RKO (cell line): ENCODE data around the gene ZCCHC24.

Experiments used
- DNase-seq: peaks from one replicate; pipeline ENCODE4 v3.0.0-alpha.2; 2016; ENCODE audit warnings: low spot score

ZCCHC24 gene

GRCh38 chr10:79431428-79431827 is 14.0 kb downstream of the ZCCHC24 start:
- DNase-seq: no peak

GRCh38 chr10:79430936-79431335 is 14.5 kb downstream of the ZCCHC24 start:
- DNase-seq: no peak

- no peak for DNase-seq
Measured at GRCh38 chr10:79430325-79430905, 15.0 kb downstream of the ZCCHC24 start.

- no peak for DNase-seq
Measured at GRCh38 chr10:79429751-79430150, 15.7 kb downstream of the ZCCHC24 start.

GRCh38 chr10:79427965-79428364 is 17.5 kb downstream of the ZCCHC24 start:
- no peak for DNase-seq

GRCh38 chr10:79425074-79425532 is 20.3 kb downstream of the ZCCHC24 start:
- no peak for DNase-seq

- DNase-seq: no peak
Measured at GRCh38 chr10:79424221-79425073, 21.0 kb downstream of the ZCCHC24 start.

- DNase-seq: no peak
Measured at GRCh38 chr10:79422178-79422892, 23.1 kb downstream of the ZCCHC24 start.

GRCh38 chr10:79420974-79421688 is 24.3 kb downstream of the ZCCHC24 start:
- DNase-seq: no peak

GRCh38 chr10:79418886-79419595 is 26.4 kb downstream of the ZCCHC24 start:
- no peak for DNase-seq

GRCh38 chr10:79418274-79418673 is 27.1 kb downstream of the ZCCHC24 start:
- no peak for DNase-seq

GRCh38 chr10:79417731-79418130 is 27.7 kb downstream of the ZCCHC24 start:
- no peak for DNase-seq

- no peak for DNase-seq
Measured at GRCh38 chr10:79417266-79417665, 28.2 kb downstream of the ZCCHC24 start.

GRCh38 chr10:79416578-79417255 is 28.7 kb downstream of the ZCCHC24 start:
- DNase-seq: no peak

- DNase-seq: no peak
Measured at GRCh38 chr10:79415736-79416577, 29.5 kb downstream of the ZCCHC24 start.

GRCh38 chr10:79414714-79415113 is 30.7 kb downstream of the ZCCHC24 start:
- DNase-seq: no peak

- no peak for DNase-seq
Measured at GRCh38 chr10:79413196-79413595, 32.2 kb downstream of the ZCCHC24 start.

- DNase-seq: no peak
Measured at GRCh38 chr10:79412516-79412915, 32.9 kb downstream of the ZCCHC24 start.

GRCh38 chr10:79411546-79412495 is 33.6 kb downstream of the ZCCHC24 start:
- no peak for DNase-seq
